Adipose tissue (tissue), 3 donors: Measurements from ENCODE around the gene FNDC8. TPM values are rescaled to one million over a fixed set of nuclear protein-coding genes. Genes with fewer than 3 reads are reported as not detected.
"Not testable (repeated sequence)": the region's sequence is repeated elsewhere in the genome, so short reads cannot be mapped to it uniquely, and the experiment has no call there.

ENCODE experiments used
- H3K27ac ChIP-seq: one replicate; pipeline ENCODE4 v1.5.1; 2013; ENCODE audit warnings: low read depth, low read length
- WGBS, 3 donors: extraction: QIAGEN DNeasy Blood & Tissue Kit; methylation state at CpG; one replicate each; pipeline ENCODE4 v1.1.7; 2013; 5-methylcytosine and 5-hydroxymethylcytosine counted together
- polyA plus RNA-seq, 3 donors: library from polyadenylated mRNA; stranded (reverse); fragments of 200-250 nt; gene quantifications; one replicate each; pipeline ENCODE4 v1.2.3, GENCODE V29; 2013
- donor health status: healthy with polysubstance abuse.
- donor health status: Bipolar disorder and iron deficiency.
- donor health status: healthy.

FNDC8 gene
- polyA plus RNA-seq, 3 donors, result 0.03 to 0.09 TPM; not detected in 1

- WGBS, 3 donors, result 77 to 84% (median 83%) methylated on average over 10 of the region's 10 CpGs
- no peak overlapping the region for H3K27ac ChIP-seq
These were observed 10.7 kb downstream of the FNDC8 start for GRCh38 chr17:35132099-35132498.

GRCh38 chr17:35132816-35133550 lies 11.6 kb downstream of the FNDC8 start:
- no peak overlapping the region for H3K27ac ChIP-seq
- 93 to 95% (median 93%) methylated on average over 22 of the region's 22 CpGs for WGBS, 3 donors

GRCh38 chr17:35135322-35135721 lies 13.9 kb downstream of the FNDC8 start:
- 75 to 82% (median 79%) methylated on average over 6 of the region's 6 CpGs for WGBS, 3 donors
- no peak overlapping the region for H3K27ac ChIP-seq

- H3K27ac ChIP-seq, result no peak overlapping the region
- 94 to 96% (median 96%) methylated on average over 6 of the region's 6 CpGs for WGBS, 3 donors
These were observed 16.8 kb downstream of the FNDC8 start for GRCh38 chr17:35138218-35138617.

- WGBS, 3 donors, result 0 to 1% (median 0%) methylated on average over 60 to 65 of the region's 65 CpGs
- H3K27ac ChIP-seq, result no peak within 1 kb of the TSS
These were observed 20.5 kb downstream of the FNDC8 start, which contains the start of gene NLE1 for GRCh38 chr17:35141681-35142466. Gene NLE1, minus strand, starts transcription at chr17:35142303. Its CDS starts 28 bp downstream, at chr17:35142275.

GRCh38 chr17:35142467-35142796 lies 21.0 kb downstream of the FNDC8 start:
- 68 to 71% (median 70%) methylated on average over 8 of the region's 8 CpGs for WGBS, 3 donors
- no peak overlapping the region for H3K27ac ChIP-seq

- 65 to 74% (median 73%) methylated on average over 4 of the region's 4 CpGs for WGBS, 3 donors
- no peak overlapping the region for H3K27ac ChIP-seq
These were observed 23.4 kb downstream of the FNDC8 start for GRCh38 chr17:35144840-35145239.

GRCh38 chr17:35146214-35146833 lies 24.9 kb downstream of the FNDC8 start:
- 50 to 71% (median 67%) methylated on average over 4 of the region's 4 CpGs for WGBS, 3 donors
- H3K27ac ChIP-seq, result no peak overlapping the region

GRCh38 chr17:35147375-35147905 lies 26.0 kb downstream of the FNDC8 start, which contains the start of gene UNC45B:
Gene UNC45B, plus strand, starts transcription at chr17:35147817. Its CDS starts 447 bp downstream, at chr17:35148264.
- no peak within 1 kb of the TSS for H3K27ac ChIP-seq
- 71 to 76% (median 74%) methylated on average over 4 of the region's 4 CpGs for WGBS, 3 donors

GRCh38 chr17:35148144-35148543 lies 26.7 kb downstream of the FNDC8 start:
- 56 to 66% (median 63%) methylated on average over 9 of the region's 9 CpGs for whole genome bisulfite sequencing, 3 donors
- no peak overlapping the region for H3K27ac ChIP-seq

- no peak overlapping the region for H3K27ac ChIP-seq
- 87 to 95% (median 94%) methylated on average over 11 of the region's 11 CpGs for WGBS, 3 donors
These were observed 28.5 kb downstream of the FNDC8 start for GRCh38 chr17:35149941-35150340.

GRCh38 chr17:35151080-35151479 lies 29.7 kb downstream of the FNDC8 start:
- not testable (repeated sequence) for H3K27ac ChIP-seq
- 89 to 92% (median 89%) methylated on average over 29 of the region's 29 CpGs for WGBS, 3 donors

GRCh38 chr17:35152421-35153140 lies 31.2 kb downstream of the FNDC8 start:
- 61 to 76% (median 69%) methylated on average over 13 of the region's 13 CpGs for WGBS, 3 donors
- no peak overlapping the region for H3K27ac ChIP-seq

- 82 to 91% (median 90%) methylated on average over 13 of the region's 13 CpGs for WGBS, 3 donors
- no peak overlapping the region for H3K27ac ChIP-seq
These were observed 33.1 kb downstream of the FNDC8 start for GRCh38 chr17:35154196-35155165.

- 91 to 97% (median 96%) methylated on average over 7 of the region's 7 CpGs for WGBS, 3 donors
- no peak overlapping the region for H3K27ac ChIP-seq
These were observed 33.8 kb downstream of the FNDC8 start for GRCh38 chr17:35155246-35155645.

GRCh38 chr17:35159940-35160339 lies 38.5 kb downstream of the FNDC8 start:
- H3K27ac ChIP-seq, result no peak overlapping the region
- WGBS, 3 donors, result 67 to 74% (median 73%) methylated on average over 2 of the region's 2 CpGs
